ENCODE results near the gene XCL1. TPM values are rescaled to one million over a fixed set of nuclear protein-coding genes. Genes with fewer than 3 reads are reported as not detected.
A peak's percentile ranks its signal among the peaks of the same experiment; 100 is the strongest.
"Not testable (repeated sequence)": the region's sequence is repeated elsewhere in the genome, so short reads cannot be mapped to it uniquely, and the experiment has no call there.

Gene XCL1
- total RNA-seq, 1 donor from 2014 or later, result not detected

DNA sequence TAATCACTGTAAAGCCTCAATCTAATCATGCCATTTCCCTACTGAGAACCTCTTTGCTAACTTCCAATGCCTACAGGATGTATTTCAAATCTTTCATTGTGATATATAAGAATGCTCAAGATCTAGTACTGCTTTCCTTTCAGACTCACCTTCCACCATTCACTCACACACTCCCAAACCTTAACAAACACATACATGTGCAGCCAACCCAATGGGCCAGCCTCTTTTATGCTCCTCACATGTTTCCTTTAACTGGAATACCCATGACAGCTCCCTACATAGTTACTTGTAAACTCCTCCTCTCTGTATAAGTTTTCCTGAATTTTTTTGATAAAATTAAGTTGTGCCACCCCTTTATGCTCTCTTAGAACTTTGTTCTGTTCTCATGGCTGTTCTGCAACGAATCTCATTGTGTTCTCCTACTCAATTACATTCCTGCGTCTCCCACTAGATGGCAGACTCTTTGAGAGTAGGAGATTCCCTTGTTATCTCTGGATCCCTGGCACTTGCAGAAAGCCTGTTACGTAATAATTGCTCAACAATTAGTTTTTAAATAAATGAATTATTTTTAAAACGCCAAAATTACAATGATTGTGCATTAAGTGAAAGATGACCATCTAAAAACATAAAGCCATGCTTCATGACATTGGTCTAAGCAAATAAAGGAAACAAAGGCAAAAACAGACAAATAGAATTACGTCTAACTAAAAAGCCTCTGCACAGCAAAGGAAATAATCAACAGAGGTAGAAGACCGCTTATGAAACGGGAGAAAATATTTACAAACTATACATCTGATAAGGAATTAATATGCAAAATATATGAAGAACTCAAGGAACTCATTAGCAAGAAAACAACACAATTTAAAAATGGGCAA lies 30.5 kb upstream of the XCL1 start:
- TF ChIP-seq, protein P1, sequence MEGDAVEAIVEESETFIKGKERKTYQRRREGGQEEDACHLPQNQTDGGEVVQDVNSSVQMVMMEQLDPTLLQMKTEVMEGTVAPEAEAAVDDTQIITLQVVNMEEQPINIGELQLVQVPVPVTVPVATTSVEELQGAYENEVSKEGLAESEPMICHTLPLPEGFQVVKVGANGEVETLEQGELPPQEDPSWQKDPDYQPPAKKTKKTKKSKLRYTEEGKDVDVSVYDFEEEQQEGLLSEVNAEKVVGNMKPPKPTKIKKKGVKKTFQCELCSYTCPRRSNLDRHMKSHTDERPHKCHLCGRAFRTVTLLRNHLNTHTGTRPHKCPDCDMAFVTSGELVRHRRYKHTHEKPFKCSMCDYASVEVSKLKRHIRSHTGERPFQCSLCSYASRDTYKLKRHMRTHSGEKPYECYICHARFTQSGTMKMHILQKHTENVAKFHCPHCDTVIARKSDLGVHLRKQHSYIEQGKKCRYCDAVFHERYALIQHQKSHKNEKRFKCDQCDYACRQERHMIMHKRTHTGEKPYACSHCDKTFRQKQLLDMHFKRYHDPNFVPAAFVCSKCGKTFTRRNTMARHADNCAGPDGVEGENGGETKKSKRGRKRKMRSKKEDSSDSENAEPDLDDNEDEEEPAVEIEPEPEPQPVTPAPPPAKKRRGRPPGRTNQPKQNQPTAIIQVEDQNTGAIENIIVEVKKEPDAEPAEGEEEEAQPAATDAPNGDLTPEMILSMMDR (IDR thresholded peaks at IDR 0.05; ENCODE audit: insufficient read depth, low read length, severe bottlenecking), result peak; percentile 32
- H3K27me3 ChIP-seq (ENCODE audit: control insufficient read depth, insufficient read depth, low read length); H3K36me3 ChIP-seq (ENCODE audit: control insufficient read depth, insufficient read depth, low read length); H3K4me3 ChIP-seq (ENCODE audit: low read depth, low read length): not testable (repeated sequence)
- FAIRE-seq, result peak; percentile 77
- DNase-seq (ENCODE audit: low read depth), result peak; percentile 65

DNA sequence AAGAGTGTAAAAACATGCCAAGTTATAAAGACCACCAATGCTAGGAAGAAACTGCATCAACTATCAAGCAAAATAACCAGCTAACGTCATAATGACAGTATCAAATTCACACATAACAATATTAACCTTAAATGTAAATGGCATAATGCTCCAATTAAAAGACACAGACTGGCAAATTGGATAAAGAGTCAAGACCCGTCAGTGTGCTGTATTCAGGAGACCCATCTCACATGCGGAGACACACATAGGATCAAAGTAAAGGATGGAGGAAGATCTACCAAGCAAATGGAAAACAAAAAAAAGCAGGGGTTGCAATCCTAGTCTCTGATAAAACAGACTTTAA lies 29.9 kb upstream of the XCL1 start:
- not testable (repeated sequence) for H3K27me3 ChIP-seq (ENCODE audit: control insufficient read depth, insufficient read depth, low read length); H3K4me3 ChIP-seq (ENCODE audit: low read depth, low read length); FAIRE-seq

DNA sequence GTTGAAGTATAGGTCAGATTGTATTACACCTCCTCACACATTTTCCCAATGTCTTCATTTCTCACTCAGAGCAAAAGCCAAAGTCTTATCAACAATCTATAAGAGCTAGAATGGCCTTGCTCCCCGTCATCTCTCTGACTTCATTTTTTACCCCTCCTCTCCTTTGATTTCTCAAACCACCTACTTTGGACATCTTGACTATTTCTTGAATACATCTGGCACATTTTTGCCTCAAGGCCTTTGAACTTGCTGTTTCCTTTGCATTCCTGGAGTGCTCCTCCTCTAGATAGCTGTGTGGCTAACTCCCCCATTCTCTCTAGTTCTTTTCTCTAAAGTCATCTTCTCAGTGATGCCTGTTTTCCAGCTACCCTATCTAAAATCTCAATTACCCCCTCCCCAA lies 25.4 kb upstream of the XCL1 start:
- H3K4me3 ChIP-seq (ENCODE audit: low read depth, low read length), result no peak overlapping the region
- no peak for DNase-seq (ENCODE audit: low read depth)
- no peak for FAIRE-seq
- TF ChIP-seq, protein P1 (IDR thresholded peaks at IDR 0.05; ENCODE audit: insufficient read depth, low read length, severe bottlenecking), result no peak
- H3K27me3 ChIP-seq (ENCODE audit: control insufficient read depth, insufficient read depth, low read length), result no peaks in the 10 kb centered on the region
- no peaks in the 10 kb centered on the region for H3K36me3 ChIP-seq (ENCODE audit: control insufficient read depth, insufficient read depth, low read length)

More for the DNA sequence above, 29.9 kb upstream of the XCL1 start:
- DNase-seq (ENCODE audit: low read depth); H3K36me3 ChIP-seq (ENCODE audit: control insufficient read depth, insufficient read depth, low read length): not testable (repeated sequence)

DNA sequence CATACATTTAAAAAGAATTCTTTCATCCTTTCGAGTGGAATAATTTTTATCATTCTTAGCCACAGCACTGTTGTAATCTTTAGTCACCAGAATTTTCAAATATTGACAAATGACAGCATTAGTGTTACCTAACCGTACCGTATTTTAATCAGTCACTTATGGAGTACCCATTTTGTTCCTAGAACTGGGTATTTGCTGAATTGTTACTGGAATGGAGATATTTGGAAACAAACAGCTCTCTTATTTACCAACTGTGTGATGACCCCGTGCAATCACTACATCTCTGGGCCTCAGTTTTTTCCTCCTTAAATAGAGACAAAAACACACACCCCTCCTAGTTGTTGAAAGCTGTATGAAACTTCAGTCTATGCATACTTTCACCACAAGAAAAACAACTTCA lies 24.7 kb upstream of the XCL1 start:
- FAIRE-seq, result no peak
- Histone ChIP-seq H3K36me3 (ENCODE audit: control insufficient read depth, insufficient read depth, low read length) (no peaks in the 10 kb centered on the region), H3K4me3 (ENCODE audit: low read depth, low read length) (no peak overlapping the region), H3K27me3 (ENCODE audit: control insufficient read depth, insufficient read depth, low read length) (no peaks in the 10 kb centered on the region)
- TF ChIP-seq, protein P1 (IDR thresholded peaks at IDR 0.05; ENCODE audit: insufficient read depth, low read length, severe bottlenecking), result no peak
- DNase-seq (ENCODE audit: low read depth), result no peak

DNA sequence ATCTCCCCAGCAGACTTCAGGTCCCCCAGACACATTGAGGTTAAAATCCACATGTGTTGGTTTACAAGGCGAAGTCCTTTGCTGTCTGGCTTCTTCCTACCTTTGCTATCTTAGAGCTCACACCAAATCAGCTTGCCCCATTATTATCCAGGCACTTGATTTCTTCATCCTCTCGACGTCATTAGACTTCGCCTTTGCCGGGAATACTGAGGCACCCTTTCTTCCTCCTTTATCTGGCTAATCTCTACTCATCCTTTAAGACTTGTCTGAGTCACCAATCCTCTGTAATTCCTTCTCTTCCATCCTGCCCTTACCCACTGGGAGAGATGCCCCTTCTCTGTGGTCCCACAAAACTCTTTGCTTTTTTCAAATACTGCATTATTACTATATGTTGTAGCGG lies 23.4 kb upstream of the XCL1 start:
- TF ChIP-seq, protein P1 (IDR thresholded peaks at IDR 0.05; ENCODE audit: insufficient read depth, low read length, severe bottlenecking), result no peak
- no peak for FAIRE-seq

DNA sequence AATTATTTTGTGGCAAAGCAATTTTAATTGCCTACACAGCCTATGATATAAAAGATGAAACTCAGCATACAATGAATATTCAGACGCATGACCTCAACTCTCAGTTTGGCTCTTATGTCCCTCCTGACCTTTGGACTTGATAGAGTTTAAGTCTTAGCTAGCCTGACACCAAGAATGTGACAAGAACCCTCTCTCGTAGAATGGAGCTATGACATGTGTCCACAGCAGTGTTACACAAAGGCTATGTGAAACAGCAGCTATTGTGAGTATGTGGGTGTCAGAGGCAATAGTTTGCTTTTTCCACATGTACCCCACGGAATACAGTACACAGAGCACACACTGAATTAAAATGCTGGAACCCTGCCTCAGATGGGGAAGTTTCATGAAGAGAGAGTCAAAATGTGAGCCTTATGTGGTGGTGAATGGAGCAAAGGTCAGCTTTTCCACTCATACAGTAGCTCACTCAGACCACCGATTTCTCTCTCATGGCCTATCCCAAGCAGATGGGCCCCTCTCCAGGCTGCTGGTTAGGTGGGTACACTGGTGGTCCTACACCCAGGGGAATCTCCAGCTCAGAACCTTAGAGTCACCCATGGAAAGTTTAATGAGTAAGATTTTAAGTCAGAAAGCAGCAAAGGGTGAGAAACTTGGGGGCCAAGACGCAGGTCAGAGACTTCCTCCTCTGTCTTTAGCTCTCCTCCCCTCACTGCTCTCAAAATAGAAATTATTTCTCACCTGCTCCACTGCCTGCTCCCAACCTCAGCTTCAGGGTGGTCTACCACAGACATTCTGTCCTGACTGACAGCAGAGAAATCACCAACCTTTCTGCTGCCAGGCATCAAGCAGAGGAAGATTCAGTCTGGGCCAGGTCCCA lies 22.5 kb upstream of the XCL1 start:
- Histone ChIP-seq H3K36me3 (ENCODE audit: control insufficient read depth, insufficient read depth, low read length) (no peaks in the 10 kb centered on the region), H3K27me3 (ENCODE audit: control insufficient read depth, insufficient read depth, low read length) (no peaks in the 10 kb centered on the region), H3K4me3 (ENCODE audit: low read depth, low read length) (no peak overlapping the region)
- FAIRE-seq (no peak), DNase-seq (ENCODE audit: low read depth) (no peak)
- TF ChIP-seq, protein P1 (IDR thresholded peaks at IDR 0.05; ENCODE audit: insufficient read depth, low read length, severe bottlenecking), result no peak

More for the DNA sequence above, 23.4 kb upstream of the XCL1 start:
- Histone ChIP-seq H3K4me3 (ENCODE audit: low read depth, low read length) (no peak overlapping the region), H3K27me3 (ENCODE audit: control insufficient read depth, insufficient read depth, low read length) (no peaks in the 10 kb centered on the region), H3K36me3 (ENCODE audit: control insufficient read depth, insufficient read depth, low read length) (no peaks in the 10 kb centered on the region)
- no peak for DNase-seq (ENCODE audit: low read depth)
